NOMO-1 treated with DMSO at 0.1 percent for 48 hours (cell line): ENCODE measurements around the gene TMEM52.
A peak's percentile ranks its signal among the peaks of the same experiment; 100 is the strongest.
"Not testable (repeated sequence)": the region's sequence is repeated elsewhere in the genome, so short reads cannot be mapped to it uniquely, and the experiment has no call there.

ENCODE experiments used
- DNase-seq: peaks from one replicate; lab custom pipeline; 2025; ENCODE audit not compliant: unreplicated experiment; lab: John Stamatoyannopoulos, UW

The TMEM52 gene

DNA sequence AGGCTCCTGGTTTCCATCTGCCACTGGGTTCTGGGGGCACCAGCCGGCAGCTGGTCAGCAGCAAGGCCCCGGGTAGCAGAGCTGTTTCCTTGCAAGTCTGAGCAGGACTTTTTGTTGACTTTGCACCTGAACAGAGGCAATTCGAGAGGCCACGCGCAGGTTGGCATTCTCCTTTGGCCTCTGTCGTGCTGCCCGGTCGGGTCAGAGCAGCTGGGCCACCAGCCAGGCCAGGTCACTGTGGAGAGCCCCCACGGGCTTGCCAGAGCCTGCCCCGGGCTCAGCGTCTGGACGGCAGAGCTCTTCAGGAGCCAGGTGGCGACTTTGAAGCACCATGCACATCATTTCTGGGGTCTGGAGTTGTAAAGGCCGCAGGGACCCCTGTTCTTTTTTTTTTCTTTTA, 28.4 kb upstream of the TMEM52 start:
- no peak for DNase-seq

GRCh38 chr1:1946540-1946939, 27.5 kb upstream of the TMEM52 start:
- no peak for DNase-seq

DNA sequence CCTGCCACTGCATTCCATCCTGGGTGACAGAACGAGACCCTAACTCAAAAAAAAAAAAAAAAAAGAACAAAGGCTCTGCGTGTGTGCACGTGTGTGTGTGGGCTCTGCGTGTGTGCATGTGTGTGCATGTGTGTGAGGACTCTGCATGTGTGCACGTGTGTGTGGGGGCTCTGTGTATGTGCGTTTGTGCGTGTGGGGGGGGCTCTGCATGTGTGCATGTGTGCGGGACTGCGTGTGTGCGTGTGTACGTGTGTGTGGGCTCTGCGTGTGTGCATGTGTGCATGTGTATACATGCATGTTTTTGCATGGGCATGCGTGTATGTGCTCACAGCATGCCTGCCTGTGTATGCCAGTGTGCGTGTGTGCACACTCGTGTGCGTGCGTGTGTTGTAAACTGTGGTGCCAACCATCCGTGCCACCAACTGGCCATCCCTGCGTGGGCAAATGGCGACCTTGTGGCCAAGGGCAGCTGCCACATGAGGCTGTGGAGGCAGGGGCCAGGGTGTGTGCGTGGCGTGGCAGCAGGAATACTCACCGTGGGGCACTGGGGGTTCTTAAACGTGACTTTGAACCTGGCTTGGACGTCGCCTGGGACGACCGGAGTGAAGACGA, 26.8 kb upstream of the TMEM52 start:
- no peak for DNase-seq

DNA sequence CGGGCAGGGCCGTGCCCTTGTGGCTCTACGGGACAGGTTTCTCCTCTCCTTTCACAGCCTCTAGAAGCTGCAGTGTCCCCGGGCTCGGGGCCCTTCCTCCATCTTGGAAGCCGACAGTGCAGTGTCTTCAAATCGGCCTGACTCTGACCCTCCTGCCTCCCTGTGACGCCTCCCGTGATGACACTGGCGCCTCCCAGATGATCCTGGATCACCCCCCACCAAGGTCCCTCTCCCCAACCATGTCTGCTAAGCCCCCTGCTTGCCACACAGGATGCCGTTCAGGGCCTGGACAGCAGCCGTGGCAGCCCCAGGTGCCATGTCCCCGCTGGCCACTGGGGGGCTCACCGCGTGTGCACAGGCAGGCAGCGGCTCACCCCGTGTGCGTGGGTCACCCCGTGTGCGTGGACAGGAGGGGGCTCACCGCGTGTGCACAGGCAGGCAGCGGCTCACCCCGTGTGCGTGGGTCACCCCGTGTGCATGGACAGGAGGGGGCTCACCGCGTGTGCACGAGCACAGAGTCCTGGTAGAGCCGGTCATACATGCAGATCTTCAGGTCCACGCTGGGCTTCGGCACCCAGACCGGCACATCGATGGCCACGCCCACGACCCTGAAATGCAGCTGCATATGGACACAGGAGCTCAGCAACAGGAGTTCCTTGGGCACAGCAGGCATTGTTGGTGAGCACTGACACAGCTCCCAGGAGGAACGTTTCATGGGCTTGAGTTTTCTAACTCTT, 24.9 kb upstream of the TMEM52 start:
- DNase-seq = peak; percentile 28

DNA sequence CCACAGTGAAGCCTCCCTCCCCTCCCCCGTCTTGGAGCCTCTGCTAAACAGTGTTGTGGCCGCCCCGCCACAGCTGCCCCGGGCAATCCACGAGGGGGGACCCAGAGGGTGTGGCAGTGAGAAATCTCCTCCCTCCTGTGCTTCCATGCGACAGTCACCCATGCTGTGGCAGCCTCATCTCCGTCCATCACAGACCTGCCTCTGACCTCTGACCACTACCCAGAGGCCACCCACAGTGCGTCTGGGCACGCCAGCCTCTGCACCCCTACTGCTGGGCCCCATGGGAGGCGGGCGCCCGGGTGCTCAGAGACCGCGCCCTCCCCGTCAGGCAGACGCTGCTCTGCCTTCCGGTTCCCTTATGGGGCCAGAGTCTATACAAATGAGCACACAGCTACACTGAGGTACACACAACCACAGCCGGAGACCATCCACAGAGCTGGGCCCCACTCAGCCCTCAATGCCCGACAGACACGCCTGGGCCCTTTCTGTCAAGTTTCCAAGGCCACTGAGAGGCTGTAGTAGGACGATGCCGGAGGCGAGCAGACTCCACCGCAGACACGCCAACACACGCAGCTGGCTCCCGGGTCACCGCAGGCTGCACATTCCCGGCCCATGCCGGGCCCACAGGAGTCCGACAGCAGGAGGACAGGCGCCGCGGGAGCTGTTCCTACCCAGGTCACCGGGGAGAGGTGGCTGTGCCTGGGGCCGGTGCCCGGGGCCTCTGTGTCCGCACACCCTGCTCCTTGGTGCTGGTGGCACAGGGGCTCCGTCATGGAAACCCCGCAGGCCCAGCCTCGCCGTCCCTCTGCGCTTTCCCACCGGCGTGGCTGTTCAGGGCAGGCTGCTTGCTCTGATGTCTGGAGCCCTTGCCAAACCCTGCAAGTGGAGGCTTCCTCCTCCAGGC, 23.9 kb upstream of the TMEM52 start:
- no peak for DNase-seq

DNA sequence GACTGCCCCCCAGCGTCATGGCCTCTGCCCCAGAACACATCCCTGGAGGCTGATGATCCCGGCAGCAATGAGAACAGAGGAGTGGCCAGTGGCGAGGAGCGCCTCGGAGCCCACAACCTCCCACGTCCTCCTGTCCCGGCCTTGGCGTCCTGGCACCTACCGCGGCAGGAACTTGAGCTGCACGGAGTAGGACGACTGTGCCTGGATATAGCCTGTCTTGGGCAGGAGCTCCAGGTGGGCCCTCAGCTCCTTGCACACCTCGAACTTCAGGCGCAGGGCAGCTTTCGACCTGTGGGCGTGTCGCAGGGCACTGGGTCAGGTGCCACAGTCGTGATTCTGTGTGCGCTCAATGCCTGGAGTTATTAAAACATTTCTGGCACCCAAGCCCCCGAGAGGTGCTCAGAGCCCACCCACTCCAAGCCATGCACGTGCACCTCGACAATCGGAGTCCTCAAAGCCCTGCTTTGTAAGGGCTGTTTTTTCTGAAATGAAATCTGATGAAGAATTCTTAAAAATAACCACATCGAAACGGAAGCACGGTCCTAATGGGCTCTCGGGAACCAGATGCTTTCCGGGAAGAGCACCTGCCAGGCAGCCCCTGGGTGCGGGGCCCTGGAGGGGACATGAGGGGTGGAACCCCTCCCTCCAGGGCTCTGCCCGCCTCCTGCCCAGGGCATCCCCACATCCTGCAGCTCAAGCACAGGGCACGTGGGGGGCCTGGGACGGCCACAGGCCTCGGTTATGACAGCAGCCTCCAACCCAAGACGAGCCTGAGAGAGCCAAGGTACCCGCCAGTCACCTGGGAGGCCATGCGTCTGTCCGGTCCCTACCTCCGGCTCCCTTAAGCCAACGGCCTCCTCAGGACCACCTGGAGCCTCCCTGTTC, 23.0 kb upstream of the TMEM52 start:
- no peak for DNase-seq

- DNase-seq = no peak
Observed at GRCh38 chr1:1941211-1941841, 22.2 kb upstream of the TMEM52 start.

DNA sequence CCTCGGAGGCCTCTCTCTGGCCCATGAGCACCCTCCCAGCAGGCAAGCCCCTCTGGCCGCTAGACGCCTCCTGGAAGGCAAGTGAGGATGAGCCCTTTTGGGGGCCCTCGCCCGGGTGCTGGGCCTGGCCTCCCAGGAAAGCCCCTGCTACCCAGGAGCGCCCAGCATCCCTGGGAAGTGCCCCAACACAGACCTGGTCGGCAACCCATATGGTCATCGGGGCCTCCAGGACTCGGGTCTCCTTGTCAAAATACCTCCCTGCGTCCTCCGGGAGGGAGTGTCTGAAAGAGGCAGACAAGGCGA, 21.0 kb upstream of the TMEM52 start:
- DNase-seq = no peak

GRCh38 chr1:1939296-1940122, 20.4 kb upstream of the TMEM52 start:
- no peak for DNase-seq

DNA sequence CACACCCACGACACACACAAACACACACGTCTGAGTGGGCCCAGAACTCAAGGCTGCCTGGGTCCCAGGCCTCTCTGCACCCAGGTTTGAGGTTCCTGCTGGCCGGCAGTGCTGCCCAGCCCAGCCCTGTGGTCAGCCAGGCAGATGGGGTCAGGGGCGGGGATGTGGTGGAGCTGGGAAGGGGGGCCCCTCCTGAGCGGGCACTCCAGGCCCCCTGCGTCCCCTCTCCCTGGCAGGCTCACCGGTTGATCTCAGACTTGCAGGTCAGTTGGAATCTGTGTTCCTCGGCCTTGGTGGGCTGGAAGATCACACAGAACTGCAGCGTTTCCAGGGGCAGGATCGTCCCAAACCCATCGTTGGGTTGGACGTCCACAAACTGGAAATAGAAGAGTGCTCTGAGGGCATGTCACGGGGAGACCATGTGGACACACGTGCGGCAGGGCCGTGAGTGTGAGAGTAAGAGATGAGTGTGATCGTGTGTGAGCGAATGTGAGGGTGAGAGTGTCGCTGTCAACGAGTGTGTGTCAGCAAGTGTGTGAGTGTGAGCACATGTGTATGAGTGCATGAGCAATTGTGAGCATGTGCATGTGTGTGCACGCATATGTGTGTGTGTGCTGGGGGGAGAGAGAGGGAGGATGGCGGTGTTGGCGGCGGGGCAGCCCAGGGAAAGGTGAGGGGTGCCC, 19.7 kb upstream of the TMEM52 start:
- DNase-seq = no peak

GRCh38 chr1:1938276-1938573, 19.1 kb upstream of the TMEM52 start:
- no peak for DNase-seq

GRCh38 chr1:1937549-1938275, 18.6 kb upstream of the TMEM52 start:
- DNase-seq = no peak

GRCh38 chr1:1937061-1937460, 18.0 kb upstream of the TMEM52 start:
- DNase-seq = no peak

- not testable (repeated sequence) for DNase-seq
Observed at GRCh38 chr1:1934848-1935247, 15.8 kb upstream of the TMEM52 start.

DNA sequence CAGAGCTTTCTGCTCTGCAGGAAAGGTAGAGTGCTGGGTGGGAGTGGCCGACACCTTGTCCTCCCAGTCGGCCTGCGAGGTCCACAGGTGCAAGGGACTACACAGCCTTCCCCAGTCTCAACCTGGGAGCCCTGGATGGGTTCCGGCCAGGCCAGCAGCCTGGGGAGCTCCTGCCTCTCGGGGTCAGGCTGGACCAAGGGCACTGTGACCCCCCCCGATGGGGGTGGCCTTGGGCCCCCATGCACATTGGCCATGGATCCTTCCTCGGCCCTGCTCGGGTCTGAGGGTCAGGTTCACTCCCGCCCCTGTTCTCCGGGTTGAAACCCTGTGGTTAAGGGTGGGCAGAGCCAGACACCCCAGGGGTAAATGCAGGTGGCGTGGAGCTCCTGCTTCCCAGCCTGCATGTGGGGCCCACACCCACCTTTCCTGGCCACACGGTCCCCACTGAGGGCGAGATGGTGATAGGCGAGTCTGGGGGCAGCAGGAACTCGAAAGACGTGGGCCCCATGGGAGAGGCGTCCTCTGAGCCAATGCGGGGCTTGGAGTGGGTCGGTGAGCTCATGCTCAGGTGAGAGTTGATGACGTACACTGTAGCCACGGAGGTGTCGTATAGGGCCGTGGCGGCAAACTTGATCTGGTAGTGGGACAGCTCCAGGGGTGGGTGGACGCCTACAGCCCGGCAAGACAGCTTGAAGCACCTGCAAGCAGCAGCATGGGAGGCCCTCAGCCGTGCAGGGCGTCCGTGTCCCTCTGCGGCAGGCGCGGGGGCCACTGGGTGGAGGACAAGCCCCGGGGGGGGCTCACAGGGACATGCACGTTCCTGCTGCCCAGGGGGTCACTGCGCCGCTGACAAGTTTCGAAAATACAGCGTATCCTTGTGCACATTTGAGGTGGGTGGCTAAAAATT, 10.8 kb upstream of the TMEM52 start:
- no peak for DNase-seq

- DNase-seq = no peak
Observed at GRCh38 chr1:1929102-1929638, 10.1 kb upstream of the TMEM52 start.
